ENCODE data around the gene RUNX2. TPM values are rescaled to one million over a fixed set of nuclear protein-coding genes. Genes with fewer than 3 reads are reported as not detected.

The RUNX2 gene
- total and polyA plus RNA-seq, 2 donors from 2014 or later, result 2.3 to 4.7 TPM

DNA sequence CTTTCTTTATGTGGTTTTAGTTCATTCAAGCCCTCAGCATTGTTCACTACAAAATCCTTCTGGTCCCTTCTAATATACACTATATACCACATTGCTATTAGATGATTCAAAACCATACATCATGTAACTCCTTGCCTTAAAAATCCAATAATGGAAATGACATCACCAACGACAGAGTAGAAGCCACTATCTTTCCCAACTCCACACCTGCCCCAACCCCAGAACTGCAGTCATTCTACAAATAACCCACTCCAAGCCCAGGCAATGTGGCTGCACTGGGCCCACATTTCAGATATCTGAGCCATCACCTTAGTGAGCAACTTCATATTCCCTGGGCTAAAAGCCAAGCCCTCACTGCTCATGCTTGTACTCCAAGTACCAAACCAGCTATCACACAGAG is 22.6 kb upstream of the RUNX2 start:
- Histone ChIP-seq H3K27ac (ENCODE audit: low read depth in 2 of 2, low read length in 2 of 2) (no peak overlapping the region), H3K36me3 (ENCODE audit: control insufficient read depth in 2 of 3, insufficient read depth in 3 of 3, low read length in 3 of 3) (no peaks in the 10 kb centered on the region), H3K27me3 (ENCODE audit: control insufficient read depth, insufficient read depth, low read length) (no peaks in the 10 kb centered on the region), H3K9me3 (ENCODE audit: control insufficient read depth in 2 of 3, insufficient read depth in 1 of 3, low read length in 3 of 3) (no peaks in the 10 kb centered on the region), H3K4me1 (ENCODE audit: control insufficient read depth in 2 of 3, insufficient read depth in 2 of 3, low read depth in 1 of 3, low read length in 3 of 3) (no peaks in the 10 kb centered on the region), H3K9ac (ENCODE audit: low read length in 3 of 3) (no peak overlapping the region), H3K4me3 (ENCODE audit: low read length in 3 of 3) (no peak overlapping the region)
- TF ChIP-seq CTCF (IDR thresholded peaks at IDR 0.05; ENCODE audit: borderline replicate concordance, extremely low read depth, insufficient read depth), result no peak
- DNase-seq (no peak), FAIRE-seq (no peak)
- intact Hi-C loops (cut with DNase I), result no loop called here

- no peaks in the 10 kb centered on the region for H3K27me3 ChIP-seq (ENCODE audit: control insufficient read depth, insufficient read depth, low read length)
- TF ChIP-seq CTCF (IDR thresholded peaks at IDR 0.05; ENCODE audit: borderline replicate concordance, extremely low read depth, insufficient read depth), result no peak
- H3K27ac ChIP-seq (ENCODE audit: low read depth in 2 of 2, low read length in 2 of 2), result no peak overlapping the region
- no peak overlapping the region for H3K9ac ChIP-seq (ENCODE audit: low read length in 3 of 3)
- DNase-seq, result no peak
- intact Hi-C loops (cut with DNase I), result no loop called here
- FAIRE-seq, result no peak
- no peaks in the 10 kb centered on the region for H3K36me3 ChIP-seq (ENCODE audit: control insufficient read depth in 2 of 3, insufficient read depth in 3 of 3, low read length in 3 of 3)
- H3K4me1 ChIP-seq (ENCODE audit: control insufficient read depth in 2 of 3, insufficient read depth in 2 of 3, low read depth in 1 of 3, low read length in 3 of 3), result no peaks in the 10 kb centered on the region
- no peaks in the 10 kb centered on the region for H3K9me3 ChIP-seq (ENCODE audit: control insufficient read depth in 2 of 3, insufficient read depth in 1 of 3, low read length in 3 of 3)
- no peak overlapping the region for H3K4me3 ChIP-seq (ENCODE audit: low read length in 3 of 3)
These were observed 17.9 kb upstream of the RUNX2 start for GRCh38 chr6:45310118-45310788.

DNA sequence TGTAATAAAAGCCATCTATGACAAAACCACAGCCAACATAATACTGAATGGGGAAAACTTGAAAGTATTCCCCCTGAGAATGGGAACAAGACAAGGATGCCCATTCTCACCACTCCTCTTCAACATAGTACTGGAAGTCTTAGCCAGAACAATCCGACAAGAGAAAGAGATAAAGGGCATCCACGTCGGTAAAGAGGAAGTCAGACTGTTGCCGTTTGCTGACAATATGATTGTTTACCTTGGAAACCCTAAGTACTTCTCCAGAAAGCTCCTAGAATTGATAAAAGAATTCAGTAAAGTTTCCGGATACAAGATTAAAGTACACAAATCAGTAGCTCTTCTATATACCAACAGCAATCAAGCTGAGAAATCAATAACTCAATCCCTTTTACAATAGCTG is 14.0 kb upstream of the RUNX2 start:
- no peak overlapping the region for H3K27ac ChIP-seq (ENCODE audit: low read depth in 2 of 2, low read length in 2 of 2)
- no peaks in the 10 kb centered on the region for H3K36me3 ChIP-seq (ENCODE audit: control insufficient read depth in 2 of 3, insufficient read depth in 3 of 3, low read length in 3 of 3)
- no peaks in the 10 kb centered on the region for H3K4me1 ChIP-seq (ENCODE audit: control insufficient read depth in 2 of 3, insufficient read depth in 2 of 3, low read depth in 1 of 3, low read length in 3 of 3)
- intact Hi-C loops (cut with DNase I), result no loop called here
- H3K9me3 ChIP-seq (ENCODE audit: control insufficient read depth in 2 of 3, insufficient read depth in 1 of 3, low read length in 3 of 3), result no peaks in the 10 kb centered on the region
- H3K9ac ChIP-seq (ENCODE audit: low read length in 3 of 3), result no peak overlapping the region
- TF ChIP-seq CTCF (IDR thresholded peaks at IDR 0.05; ENCODE audit: borderline replicate concordance, extremely low read depth, insufficient read depth), result no peak
- FAIRE-seq (no peak), DNase-seq (no peak)
- H3K4me3 ChIP-seq (ENCODE audit: low read length in 3 of 3), result no peak overlapping the region
- H3K27me3 ChIP-seq (ENCODE audit: control insufficient read depth, insufficient read depth, low read length), result no peaks in the 10 kb centered on the region

DNA sequence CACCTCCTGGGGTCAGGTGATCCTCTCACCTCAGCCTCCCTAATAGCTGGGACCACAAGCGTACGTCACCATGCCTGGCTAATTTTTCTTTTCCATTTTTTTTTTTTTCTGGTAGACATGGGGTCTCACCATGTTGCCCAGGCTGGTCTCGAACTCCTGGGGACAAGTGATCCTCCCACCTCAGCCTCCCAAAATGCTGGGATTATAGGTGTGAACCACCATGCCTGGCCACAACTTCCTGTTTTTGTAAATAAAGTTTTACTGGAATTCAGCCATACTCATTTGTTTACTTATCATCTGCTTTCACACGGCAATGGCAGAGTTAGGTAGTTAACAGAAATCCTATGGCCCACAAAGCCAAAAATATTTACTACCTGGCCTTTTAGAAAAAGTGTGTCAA is 7.8 kb upstream of the RUNX2 start:
- Histone ChIP-seq H3K9me3 (ENCODE audit: control insufficient read depth in 2 of 3, insufficient read depth in 1 of 3, low read length in 3 of 3) (no peaks in the 10 kb centered on the region), H3K27ac (ENCODE audit: low read depth in 2 of 2, low read length in 2 of 2) (no peak overlapping the region), H3K4me3 (ENCODE audit: low read length in 3 of 3) (no peak overlapping the region), H3K4me1 (ENCODE audit: control insufficient read depth in 2 of 3, insufficient read depth in 2 of 3, low read depth in 1 of 3, low read length in 3 of 3) (no peaks in the 10 kb centered on the region), H3K9ac (ENCODE audit: low read length in 3 of 3) (no peak overlapping the region), H3K27me3 (ENCODE audit: control insufficient read depth, insufficient read depth, low read length) (no peaks in the 10 kb centered on the region), H3K36me3 (ENCODE audit: control insufficient read depth in 2 of 3, insufficient read depth in 3 of 3, low read length in 3 of 3) (no peaks in the 10 kb centered on the region)
- DNase-seq (no peak), FAIRE-seq (no peak)
- TF ChIP-seq CTCF (IDR thresholded peaks at IDR 0.05; ENCODE audit: borderline replicate concordance, extremely low read depth, insufficient read depth), result no peak
- intact Hi-C loops (cut with DNase I), result no loop called here
